Dermis microvascular lymphatic vessel endothelial cell (primary cell): ENCODE results near the gene KIF26B. TPM values are rescaled to one million over a fixed set of nuclear protein-coding genes. Genes with fewer than 3 reads are reported as not detected.

Experiments
- DNase-seq, 2 donors: peaks; one replicate each; pipeline versions ENCODE4 v3.0.0 to v3.0.0-alpha.2; 2010; ENCODE audit warnings: low read depth in 2 of 2
- total RNA-seq: library from RNA; depleted of rRNA; stranded (reverse); fragments of >200 nt; gene quantifications from 2 replicates; pipeline ENCODE4 v1.2.1, GENCODE V29; 2014

Gene KIF26B
- total RNA-seq, 1 donor from 2014 or later: 1.3 TPM

GRCh38 chr1:245416781-245417180 lies 262.0 kb downstream of the KIF26B start:
- no peak for DNase-seq

GRCh38 chr1:245418077-245418476 lies 263.3 kb downstream of the KIF26B start:
- no peak for DNase-seq

GRCh38 chr1:245419461-245419978 lies 264.7 kb downstream of the KIF26B start:
- no peak for DNase-seq

- DNase-seq: no peak
These were observed 265.2 kb downstream of the KIF26B start for GRCh38 chr1:245419989-245420388.

- no peak for DNase-seq
These were observed 266.1 kb downstream of the KIF26B start for GRCh38 chr1:245420926-245421325.

- DNase-seq: no peak
These were observed 273.9 kb downstream of the KIF26B start for GRCh38 chr1:245428681-245429080.

GRCh38 chr1:245431706-245432105 lies 276.9 kb downstream of the KIF26B start:
- DNase-seq: no peak

GRCh38 chr1:245432228-245432875 lies 277.6 kb downstream of the KIF26B start:
- no peak for DNase-seq

GRCh38 chr1:245433561-245433960 lies 278.8 kb downstream of the KIF26B start:
- no peak for DNase-seq

GRCh38 chr1:245434280-245434679 lies 279.5 kb downstream of the KIF26B start:
- DNase-seq: no peak

- no peak for DNase-seq
These were observed 281.6 kb downstream of the KIF26B start for GRCh38 chr1:245436407-245436806.

- DNase-seq: no peak
These were observed 282.7 kb downstream of the KIF26B start for GRCh38 chr1:245437369-245438062.

- no peak for DNase-seq
These were observed 286.1 kb downstream of the KIF26B start for GRCh38 chr1:245440922-245441321.

- DNase-seq: peak; percentile 23
These were observed 286.9 kb downstream of the KIF26B start for GRCh38 chr1:245441689-245442088.

- no peak for DNase-seq
These were observed 289.5 kb downstream of the KIF26B start for GRCh38 chr1:245444147-245444828.

- no peak for DNase-seq
These were observed 290.2 kb downstream of the KIF26B start for GRCh38 chr1:245444945-245445344.

- no peak for DNase-seq
These were observed 293.7 kb downstream of the KIF26B start for GRCh38 chr1:245448531-245448930.

- no peak for DNase-seq
These were observed 294.2 kb downstream of the KIF26B start for GRCh38 chr1:245448975-245449431.

- DNase-seq: no peak
These were observed 298.8 kb downstream of the KIF26B start for GRCh38 chr1:245453541-245453940.

- DNase-seq: no peak
These were observed 299.3 kb downstream of the KIF26B start for GRCh38 chr1:245454051-245454450.

GRCh38 chr1:245457562-245457961 lies 302.8 kb downstream of the KIF26B start:
- no peak for DNase-seq

- no peak for DNase-seq
These were observed 303.4 kb downstream of the KIF26B start for GRCh38 chr1:245458234-245458633.
